LHCN-M2 (cell line): Measurements from ENCODE around the gene UNC79. TPM values are rescaled to one million over a fixed set of nuclear protein-coding genes. Genes with fewer than 3 reads are reported as not detected.

Experiments
- DNase-seq: peaks from one replicate; pipeline ENCODE4 v3.0.0-alpha.2; 2012; ENCODE audit warnings: low read depth
- total RNA-seq: library from RNA; depleted of rRNA; stranded (reverse); fragments of >200 nt; gene quantifications from 2 replicates; pipeline ENCODE4 v1.2.3, GENCODE V29; 2014

Gene UNC79
- total RNA-seq, 1 experiment from 2014 or later: not detected

DNA sequence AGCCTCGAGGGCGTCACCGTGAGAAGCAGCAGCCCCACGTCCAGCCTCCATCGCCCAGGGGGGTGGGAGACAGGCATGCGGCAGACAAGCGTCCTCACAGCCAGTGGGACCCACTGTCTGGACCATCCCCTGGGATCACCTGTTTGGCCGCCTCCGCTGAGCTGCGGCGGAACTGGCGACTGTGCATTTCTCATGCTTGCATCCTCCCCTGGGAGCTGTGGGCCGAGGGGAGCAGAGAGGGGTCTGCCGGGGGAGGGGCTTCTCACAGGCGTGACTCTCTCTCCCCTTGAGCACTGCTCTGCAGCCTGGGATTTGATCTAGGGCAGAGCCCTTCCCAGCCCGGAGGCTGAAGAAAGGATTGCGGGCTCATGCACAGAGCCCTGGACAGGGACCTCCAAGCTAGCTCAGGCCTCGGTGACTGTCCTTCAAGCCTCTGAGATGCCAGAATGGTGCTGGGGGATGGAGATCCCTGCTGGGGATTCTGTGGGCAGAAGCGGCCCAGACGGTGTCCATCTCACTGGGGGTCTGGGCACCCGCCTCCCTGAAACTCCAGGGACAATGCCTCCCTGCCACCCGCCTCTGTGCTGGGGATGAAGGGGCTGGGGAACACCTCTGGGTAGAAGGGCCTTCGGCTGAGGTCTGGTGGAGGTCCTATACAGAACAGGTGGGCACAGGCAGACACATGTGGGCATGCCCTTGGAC lies 296.5 kb downstream of the UNC79 start:
- DNase-seq: no peak

- DNase-seq: no peak
These were observed 297.3 kb downstream of the UNC79 start for GRCh38 chr14:93727917-93728650.

GRCh38 chr14:93728651-93729016 lies 297.9 kb downstream of the UNC79 start:
- DNase-seq: no peak

DNA sequence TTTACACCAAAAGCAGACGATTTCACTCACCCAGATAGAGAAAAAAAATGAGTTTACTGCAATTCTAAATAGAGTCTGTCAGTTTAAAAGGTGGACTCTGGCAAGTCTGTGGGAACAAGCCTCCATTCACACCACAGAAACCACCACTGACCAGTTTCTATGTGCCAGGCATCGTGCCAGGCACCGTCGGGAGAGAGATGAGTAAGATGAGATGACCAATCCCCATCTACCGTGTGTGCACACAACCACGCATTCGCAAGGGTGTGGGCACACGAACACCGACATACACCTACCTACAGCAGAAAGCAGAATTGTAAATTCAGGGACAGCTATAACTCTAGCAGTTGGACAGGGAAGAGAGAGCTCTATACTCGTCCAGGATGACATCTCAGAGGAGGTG lies 299.3 kb downstream of the UNC79 start:
- no peak for DNase-seq

GRCh38 chr14:93731753-93732152 lies 301.0 kb downstream of the UNC79 start:
- no peak for DNase-seq

- DNase-seq: no peak
These were observed 301.8 kb downstream of the UNC79 start for GRCh38 chr14:93732524-93732923.

GRCh38 chr14:93733231-93733630 lies 302.5 kb downstream of the UNC79 start:
- no peak for DNase-seq

DNA sequence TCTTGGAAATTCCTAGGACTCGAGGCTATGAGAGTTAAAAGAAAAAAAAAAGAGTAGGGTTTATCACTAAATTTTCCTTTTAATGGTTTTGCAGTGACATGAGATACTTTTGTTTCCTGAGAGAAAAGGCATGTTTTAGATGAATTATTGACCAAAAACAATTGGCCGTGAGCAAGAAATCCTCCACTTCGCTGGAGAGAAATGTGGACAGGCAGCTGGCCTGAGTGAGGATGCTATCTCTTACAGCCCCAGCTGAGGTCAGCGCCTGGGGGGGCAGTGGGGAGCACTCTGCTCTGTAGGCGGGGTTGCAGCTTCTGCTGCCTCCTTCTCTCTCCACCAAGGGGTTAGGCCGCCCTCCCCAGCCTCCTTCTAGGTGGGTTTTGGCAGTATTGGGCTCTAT lies 302.9 kb downstream of the UNC79 start:
- DNase-seq: no peak

DNA sequence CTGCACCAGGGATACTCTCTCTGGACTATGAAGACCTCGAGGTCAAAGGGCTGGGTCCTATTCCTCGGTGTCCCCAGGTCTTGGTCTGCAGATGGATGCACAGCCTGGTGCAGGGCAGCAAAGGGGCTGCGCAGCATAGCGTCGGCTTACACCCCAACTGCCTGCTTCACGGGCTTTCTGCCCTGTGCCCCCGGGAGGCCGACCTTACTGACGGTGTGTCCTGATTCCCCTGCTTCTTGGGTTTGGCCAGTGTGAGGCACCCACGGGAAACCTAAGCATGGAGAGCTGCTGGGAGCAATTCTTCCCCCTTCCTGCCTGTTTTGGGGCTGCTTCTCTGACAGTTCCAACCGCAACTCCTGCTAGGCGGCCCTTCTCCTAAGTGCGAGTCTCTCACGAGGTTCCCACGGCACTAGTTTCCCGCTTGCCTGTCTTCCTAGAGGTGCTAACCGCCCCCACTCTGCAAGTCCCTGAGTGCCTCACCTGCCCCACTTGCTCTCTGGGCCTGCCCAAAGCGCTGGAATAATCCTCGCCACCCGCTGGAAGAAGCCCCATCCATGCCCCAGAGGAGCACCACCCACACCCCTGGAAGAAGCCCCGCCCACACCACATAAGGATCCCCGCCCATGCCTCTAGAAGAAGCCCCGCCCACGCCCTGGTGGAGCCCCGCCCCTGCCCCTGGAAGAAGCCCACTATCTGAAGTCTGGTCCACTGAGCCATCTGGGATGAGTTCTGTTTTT lies 303.5 kb downstream of the UNC79 start:
- DNase-seq: no peak

DNA sequence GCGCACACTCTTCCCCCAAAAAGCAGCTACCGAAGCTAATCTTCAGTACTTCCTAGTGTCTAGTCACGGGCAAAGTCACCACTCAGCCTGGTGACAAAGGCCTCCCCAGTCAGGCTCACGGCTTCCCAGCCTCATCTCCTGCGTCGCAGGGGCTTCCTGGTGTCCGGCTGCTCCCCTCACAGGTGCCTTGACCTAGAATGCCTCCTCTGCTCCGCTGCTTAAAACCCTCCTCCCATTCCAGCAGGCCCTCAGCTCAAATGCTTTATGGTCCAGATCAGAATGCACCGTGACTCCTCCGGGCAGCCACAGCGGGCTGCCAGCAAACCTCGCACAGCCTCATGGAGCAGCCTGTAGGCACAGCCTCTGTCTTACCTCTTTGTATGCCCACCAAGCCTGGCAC lies 304.5 kb downstream of the UNC79 start:
- no peak for DNase-seq

GRCh38 chr14:93736378-93737014 lies 305.8 kb downstream of the UNC79 start:
- DNase-seq: no peak

DNA sequence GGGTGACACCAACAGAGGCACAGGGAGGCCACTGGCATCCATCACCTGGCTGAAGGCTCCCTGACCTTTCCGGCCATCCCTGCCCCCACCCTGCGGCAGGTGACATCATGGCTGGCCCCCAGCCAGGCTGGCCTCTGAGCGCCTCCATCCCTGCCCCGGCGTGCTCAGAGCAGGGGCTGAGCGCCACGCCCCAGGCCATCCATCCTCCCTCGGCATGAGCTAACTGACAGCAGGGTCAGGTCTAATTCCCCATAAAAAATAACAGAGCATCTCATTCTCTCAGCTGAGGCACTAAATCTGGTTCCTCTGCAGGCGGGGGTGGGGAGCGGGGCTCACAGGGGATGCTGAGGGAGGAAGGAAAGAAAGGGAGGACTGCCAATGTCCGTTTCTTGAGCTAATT lies 306.9 kb downstream of the UNC79 start:
- DNase-seq: no peak

- no peak for DNase-seq
These were observed 311.0 kb downstream of the UNC79 start for GRCh38 chr14:93741556-93742230.

DNA sequence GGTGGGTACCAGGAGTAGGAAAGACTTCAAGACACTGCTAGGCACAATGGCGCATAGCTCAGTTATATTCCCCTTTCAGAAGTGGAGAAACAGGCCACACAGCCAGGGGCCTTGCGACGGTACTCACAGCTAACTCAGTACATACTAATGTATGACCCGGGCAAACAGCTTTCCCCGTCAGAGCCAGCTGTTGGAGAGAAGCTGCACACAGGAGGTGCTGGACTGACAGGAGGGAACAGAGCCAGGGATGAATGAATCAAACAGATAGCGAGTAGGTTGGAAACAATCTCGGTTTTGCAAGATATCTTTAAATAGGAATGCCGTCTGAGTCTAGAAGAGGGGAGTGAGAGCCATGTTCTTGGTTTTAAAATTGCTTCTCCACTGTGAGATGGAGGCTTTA lies 312.0 kb downstream of the UNC79 start:
- no peak for DNase-seq

- no peak for DNase-seq
These were observed 312.7 kb downstream of the UNC79 start for GRCh38 chr14:93743270-93744060.

DNA sequence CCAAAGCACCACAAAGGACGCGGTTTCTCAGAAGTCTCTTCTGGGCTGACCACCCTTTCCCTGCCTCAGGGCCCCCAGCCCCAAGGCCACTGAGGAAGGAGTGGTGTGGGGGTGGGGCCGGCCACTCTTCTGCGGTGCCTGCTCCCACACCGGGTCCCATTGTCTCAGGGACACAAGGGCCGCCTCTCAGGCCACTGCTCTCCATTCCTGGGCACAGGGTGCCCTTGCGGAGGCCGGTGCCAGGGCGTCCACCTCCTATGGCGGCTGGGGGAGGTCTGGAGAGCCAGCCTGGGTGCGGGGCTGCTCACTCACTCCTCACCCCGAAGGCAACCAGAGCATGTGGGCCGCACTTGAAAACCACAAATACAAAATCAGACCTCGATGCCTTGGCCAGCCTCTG lies 313.4 kb downstream of the UNC79 start:
- DNase-seq: no peak

DNA sequence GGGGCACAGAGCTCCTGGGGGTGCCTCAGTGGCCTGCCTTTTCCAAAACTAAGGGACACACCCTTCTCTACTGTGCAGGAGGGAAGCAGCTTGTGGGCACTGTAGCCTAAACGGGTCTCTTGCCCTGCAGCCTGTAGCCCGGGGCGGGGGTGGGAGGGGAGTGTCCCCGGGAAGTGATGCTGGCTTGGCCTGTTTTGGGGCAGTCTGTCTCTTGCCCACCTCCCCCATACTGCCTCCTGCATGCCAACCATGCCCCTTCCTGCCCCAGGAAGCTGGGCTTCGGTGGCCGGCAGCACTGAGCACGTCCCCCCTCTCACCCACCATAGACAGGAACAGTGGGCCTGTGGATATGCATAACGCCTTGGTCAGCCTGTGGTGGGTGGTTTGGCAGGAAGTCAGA lies 314.1 kb downstream of the UNC79 start:
- no peak for DNase-seq

GRCh38 chr14:93745603-93746273 lies 315.0 kb downstream of the UNC79 start:
- DNase-seq: no peak

- DNase-seq: no peak
These were observed 316.4 kb downstream of the UNC79 start for GRCh38 chr14:93747102-93747501.

GRCh38 chr14:93747560-93747959 lies 316.8 kb downstream of the UNC79 start:
- DNase-seq: no peak
